NCI-H2227 (cell line): Measurements from ENCODE around the gene IFNGR1.

Experiments used
- DNase-seq: peaks from one replicate; lab custom pipeline; 2025; ENCODE audit not compliant: unreplicated experiment; lab: John Stamatoyannopoulos, UW

IFNGR1 gene

DNA sequence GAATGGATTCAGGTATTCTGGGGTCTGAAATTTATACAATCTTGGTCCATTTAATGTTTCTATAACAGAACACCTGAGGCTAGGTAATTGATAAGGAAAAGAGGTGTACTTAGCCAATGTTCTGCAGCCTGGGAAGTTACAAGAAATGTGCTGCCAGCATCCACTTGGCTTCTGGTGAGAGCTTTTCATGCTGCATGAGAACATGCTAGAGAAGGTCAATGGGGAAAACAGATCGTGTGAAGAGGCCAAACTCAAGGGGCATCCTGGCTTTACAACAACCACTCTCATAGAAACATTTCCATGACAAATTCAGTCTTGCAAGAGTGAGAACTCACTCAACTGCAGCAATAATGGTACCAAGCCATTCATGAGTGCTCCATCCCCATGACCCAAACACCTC, 62.5 kb downstream of the IFNGR1 start:
- no peak for DNase-seq

GRCh38 chr6:137155830-137156229, 63.4 kb downstream of the IFNGR1 start:
- no peak for DNase-seq

- no peak for DNase-seq
Observed at GRCh38 chr6:137150072-137150471, 69.1 kb downstream of the IFNGR1 start.

DNA sequence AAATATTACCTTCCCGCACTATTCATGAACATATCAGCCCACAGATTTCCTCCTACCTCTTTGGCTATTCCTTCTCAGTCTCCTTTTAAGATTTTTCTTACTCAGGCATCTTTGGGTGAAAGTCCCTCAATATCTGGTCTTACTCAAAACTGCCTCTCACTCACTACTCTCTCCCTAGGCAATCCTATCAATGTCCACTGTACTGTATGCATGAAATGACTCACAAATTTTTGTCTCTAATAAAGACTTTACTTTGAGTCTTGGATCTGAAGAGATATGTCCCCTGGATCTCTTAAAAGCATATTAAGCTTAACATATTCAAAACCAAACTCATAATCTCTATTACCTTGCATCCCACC, 70.2 kb downstream of the IFNGR1 start:
- DNase-seq: no peak

DNA sequence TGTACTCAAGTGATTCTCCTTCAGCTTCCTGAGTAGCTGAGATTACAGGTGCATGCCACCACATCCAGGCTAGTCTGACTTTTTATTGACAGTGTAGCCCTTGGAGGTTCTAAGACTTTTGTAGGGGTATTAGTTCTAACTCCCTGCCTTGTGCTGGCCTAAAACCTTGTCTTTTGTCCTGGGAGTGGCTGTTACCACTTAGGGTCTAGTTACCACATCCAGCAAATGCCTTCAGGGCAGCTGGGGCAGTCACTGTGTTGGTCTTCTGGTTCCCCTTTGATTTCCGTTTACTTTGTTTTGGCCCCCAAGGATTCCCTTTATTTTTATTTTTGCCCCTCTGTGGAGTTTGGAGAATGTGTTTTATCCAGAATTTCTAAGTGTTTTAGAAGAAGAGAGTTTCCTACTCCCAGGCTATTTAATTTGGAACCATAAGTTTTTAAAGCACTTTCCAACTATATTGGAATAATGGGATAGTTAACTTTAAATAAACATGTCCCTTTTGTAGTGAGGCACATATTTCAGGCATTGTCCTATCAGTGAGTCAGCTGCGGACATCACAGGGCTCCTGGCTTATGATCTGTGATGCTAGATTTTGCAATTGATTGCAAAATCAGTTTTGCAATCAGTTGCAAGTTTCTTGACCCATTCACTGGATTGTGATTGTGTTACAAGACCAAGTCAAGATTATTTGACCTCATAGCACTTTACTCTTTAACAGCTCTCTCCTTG, 70.7 kb downstream of the IFNGR1 start:
- no peak for DNase-seq
